A673 (cell line): ENCODE data around the gene GPR15LG.

Source experiments
- CTCF ChIP-seq: fragments of 300-800, 200-600 bp; sonication (generic); conservative IDR thresholded peaks from 2 replicates; pipeline ENCODE4 v1.5.1; 2017; ENCODE audit warnings: low read depth, mild to moderate bottlenecking, antibody characterized with exemption, low read length, moderate library complexity, mixed read lengths
- EZH2 ChIP-seq: fragments of 200-600 bp; sonication (generic); IDR thresholded peaks from 2 replicates; pipeline ENCODE4 v1.6.1; 2017; ENCODE audit warnings: borderline replicate concordance, low read depth, mild to moderate bottlenecking, mixed read lengths, antibody characterized with exemption, low read length; ENCODE audit not compliant: poor library complexity, severe bottlenecking

- TF ChIP-seq CTCF (no peak), EZH2 (no peak)
Measured at GRCh38 chr10:84196941-84197340, 23.3 kb downstream of the GPR15LG start.
